Measurements from ENCODE around the gene RABGAP1L.

The RABGAP1L gene

GRCh38 chr1:174160603-174161002 lies 1.3 kb downstream of the RABGAP1L start:
- H3K27me3 ChIP-seq (ENCODE audit: low read length): no peaks in the 10 kb centered on the region
- H3K9me2 ChIP-seq (replicated peaks; ENCODE audit: insufficient read depth, low read length): no peaks in the 10 kb centered on the region
- H3K27ac ChIP-seq (ENCODE audit: low read depth, low read length): no peak overlapping the region
- H3K4me3 ChIP-seq (ENCODE audit: insufficient read depth, low read length, poor library complexity, severe bottlenecking): peak overlapping the region; percentile 95
- peaks cover 8% of the 10 kb centered on the region; the same call in 1 of the 2 replicates for H4K20me1 ChIP-seq (ENCODE audit: low read depth, low read length)
- 0 out of 2 replicates have a peak, but pooled peaks cover 3% of the 10 kb centered on the region for H3K36me3 ChIP-seq (ENCODE audit: low read length)
- H3K9me3 ChIP-seq (ENCODE audit: insufficient read depth, low read length): no peaks in the 10 kb centered on the region
- H3K4me2 ChIP-seq (ENCODE audit: low read depth, low read length, poor library complexity, severe bottlenecking): peak overlapping the region; percentile 83
- H3K9ac ChIP-seq (ENCODE audit: low read length): peak overlapping the region; percentile 96
- peaks cover 32% of the 10 kb centered on the region for H3K79me2 ChIP-seq (ENCODE audit: insufficient read depth, low read length)
- H2AFZ ChIP-seq (ENCODE audit: low read depth, low read length, severe bottlenecking): no peak overlapping the region
- peaks cover 18% of the 10 kb centered on the region; the same call in 1 of the 2 replicates for H3F3A ChIP-seq (ENCODE audit: insufficient read depth)
- no peak for TF ChIP-seq EZH2phosphoT487 (conservative IDR thresholded peaks at IDR 0.05; ENCODE audit: low read length)
- TF ChIP-seq, protein P1, sequence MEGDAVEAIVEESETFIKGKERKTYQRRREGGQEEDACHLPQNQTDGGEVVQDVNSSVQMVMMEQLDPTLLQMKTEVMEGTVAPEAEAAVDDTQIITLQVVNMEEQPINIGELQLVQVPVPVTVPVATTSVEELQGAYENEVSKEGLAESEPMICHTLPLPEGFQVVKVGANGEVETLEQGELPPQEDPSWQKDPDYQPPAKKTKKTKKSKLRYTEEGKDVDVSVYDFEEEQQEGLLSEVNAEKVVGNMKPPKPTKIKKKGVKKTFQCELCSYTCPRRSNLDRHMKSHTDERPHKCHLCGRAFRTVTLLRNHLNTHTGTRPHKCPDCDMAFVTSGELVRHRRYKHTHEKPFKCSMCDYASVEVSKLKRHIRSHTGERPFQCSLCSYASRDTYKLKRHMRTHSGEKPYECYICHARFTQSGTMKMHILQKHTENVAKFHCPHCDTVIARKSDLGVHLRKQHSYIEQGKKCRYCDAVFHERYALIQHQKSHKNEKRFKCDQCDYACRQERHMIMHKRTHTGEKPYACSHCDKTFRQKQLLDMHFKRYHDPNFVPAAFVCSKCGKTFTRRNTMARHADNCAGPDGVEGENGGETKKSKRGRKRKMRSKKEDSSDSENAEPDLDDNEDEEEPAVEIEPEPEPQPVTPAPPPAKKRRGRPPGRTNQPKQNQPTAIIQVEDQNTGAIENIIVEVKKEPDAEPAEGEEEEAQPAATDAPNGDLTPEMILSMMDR (IDR thresholded peaks at IDR 0.05; ENCODE audit: insufficient read depth, low read length, poor library complexity, severe bottlenecking): no peak

GRCh38 chr1:174161813-174162212 lies 2.5 kb downstream of the RABGAP1L start:
- no peak overlapping the region for H3K4me3 ChIP-seq (ENCODE audit: insufficient read depth, low read length, poor library complexity, severe bottlenecking)
- peaks cover 8% of the 10 kb centered on the region; the same call in 1 of the 2 replicates for H4K20me1 ChIP-seq (ENCODE audit: low read depth, low read length)
- peaks cover 32% of the 10 kb centered on the region for H3K79me2 ChIP-seq (ENCODE audit: insufficient read depth, low read length)
- H3K27ac ChIP-seq (ENCODE audit: low read depth, low read length): no peak overlapping the region
- no peaks in the 10 kb centered on the region for H3K9me3 ChIP-seq (ENCODE audit: insufficient read depth, low read length)
- H3K27me3 ChIP-seq (ENCODE audit: low read length): no peaks in the 10 kb centered on the region
- H3F3A ChIP-seq (ENCODE audit: insufficient read depth): peaks cover 16% of the 10 kb centered on the region; the same call in 1 of the 2 replicates
- 0 out of 2 replicates have a peak, but pooled peaks cover 3% of the 10 kb centered on the region for H3K36me3 ChIP-seq (ENCODE audit: low read length)
- no peaks in the 10 kb centered on the region for H3K9me2 ChIP-seq (replicated peaks; ENCODE audit: insufficient read depth, low read length)
- no peak overlapping the region for H3K9ac ChIP-seq (ENCODE audit: low read length)
- H2AFZ ChIP-seq (ENCODE audit: low read depth, low read length, severe bottlenecking): no peak overlapping the region
- TF ChIP-seq EZH2phosphoT487 (conservative IDR thresholded peaks at IDR 0.05; ENCODE audit: low read length): no peak
- H3K4me2 ChIP-seq (ENCODE audit: low read depth, low read length, poor library complexity, severe bottlenecking): no peak overlapping the region

DNA sequence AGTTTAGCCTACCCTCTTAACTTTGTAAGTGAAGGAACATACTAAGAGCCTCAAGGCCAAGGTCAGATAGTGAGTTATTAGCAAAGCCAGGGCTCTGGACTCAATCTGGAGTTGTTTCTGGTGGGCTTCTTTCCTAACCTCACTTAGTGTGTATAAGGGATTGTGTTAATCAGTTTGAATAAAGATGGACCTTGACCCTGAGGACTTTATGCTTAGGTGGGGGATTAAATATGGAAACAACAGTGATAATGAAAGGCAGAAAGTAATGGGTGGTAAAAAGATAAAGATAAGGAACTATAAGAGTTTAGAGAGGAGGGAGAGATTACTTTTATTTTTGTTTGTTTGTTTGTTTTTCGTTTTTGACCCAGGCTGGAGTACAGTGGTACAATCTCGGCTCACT lies 5.5 kb downstream of the RABGAP1L start:
- Histone ChIP-seq H3F3A (ENCODE audit: insufficient read depth) (peaks cover 6% of the 10 kb centered on the region; the same call in 1 of the 2 replicates), H3K9ac (ENCODE audit: low read length) (no peak overlapping the region), H3K27me3 (ENCODE audit: low read length) (no peaks in the 10 kb centered on the region), H3K36me3 (ENCODE audit: low read length) (0 out of 2 replicates have a peak, but pooled peaks cover 3% of the 10 kb centered on the region), H2AFZ (ENCODE audit: low read depth, low read length, severe bottlenecking) (no peak overlapping the region), H3K4me3 (ENCODE audit: insufficient read depth, low read length, poor library complexity, severe bottlenecking) (no peak overlapping the region), H3K9me3 (ENCODE audit: insufficient read depth, low read length) (no peaks in the 10 kb centered on the region), H4K20me1 (ENCODE audit: low read depth, low read length) (peaks cover 8% of the 10 kb centered on the region; the same call in 1 of the 2 replicates), H3K4me2 (ENCODE audit: low read depth, low read length, poor library complexity, severe bottlenecking) (no peak overlapping the region), H3K9me2 (replicated peaks; ENCODE audit: insufficient read depth, low read length) (no peaks in the 10 kb centered on the region), H3K79me2 (ENCODE audit: insufficient read depth, low read length) (peaks cover 52% of the 10 kb centered on the region), H3K27ac (ENCODE audit: low read depth, low read length) (no peak overlapping the region)
- TF ChIP-seq EZH2phosphoT487 (conservative IDR thresholded peaks at IDR 0.05; ENCODE audit: low read length): no peak
- TF ChIP-seq, protein P1 (IDR thresholded peaks at IDR 0.05; ENCODE audit: insufficient read depth, low read length, poor library complexity, severe bottlenecking): no peak

DNA sequence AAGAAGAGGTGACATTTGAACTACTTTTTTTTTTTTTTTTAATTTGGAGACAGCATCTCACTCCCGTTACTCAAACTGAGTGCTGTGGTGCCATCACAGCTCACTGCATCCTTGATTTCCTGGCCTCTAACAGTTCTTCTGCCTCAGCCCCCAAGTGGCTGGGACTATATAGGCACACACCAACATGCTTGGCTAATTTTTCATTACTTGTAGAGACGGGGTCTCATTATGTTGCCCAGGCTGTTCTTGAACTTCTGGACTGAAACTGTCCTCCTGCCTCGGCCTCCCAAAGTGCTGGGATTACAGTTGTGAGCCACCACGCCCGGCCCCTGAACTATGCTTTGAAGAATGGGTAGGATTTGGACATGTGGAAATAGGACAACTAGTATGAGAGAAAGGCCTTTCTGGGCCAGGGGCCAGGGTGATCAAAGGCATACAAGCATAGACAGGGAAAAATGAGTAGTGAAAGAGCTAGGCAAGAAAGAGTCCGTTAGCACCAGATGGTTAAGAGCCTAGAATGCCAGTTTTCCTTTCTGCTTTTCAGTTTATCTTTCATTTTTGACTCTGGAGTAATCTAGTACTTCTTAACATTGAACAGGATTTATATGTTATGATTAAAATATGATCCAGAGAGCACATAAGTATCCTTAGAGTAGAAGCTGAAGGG lies 6.3 kb downstream of the RABGAP1L start:
- H3K4me3 ChIP-seq (ENCODE audit: insufficient read depth, low read length, poor library complexity, severe bottlenecking): no peak overlapping the region
- 0 out of 2 replicates have a peak, but pooled peaks cover 2% of the 10 kb centered on the region for H3K36me3 ChIP-seq (ENCODE audit: low read length)
- H2AFZ ChIP-seq (ENCODE audit: low read depth, low read length, severe bottlenecking): no peak overlapping the region
- H3K9me2 ChIP-seq (replicated peaks; ENCODE audit: insufficient read depth, low read length): no peaks in the 10 kb centered on the region
- no peak for TF ChIP-seq EZH2phosphoT487 (conservative IDR thresholded peaks at IDR 0.05; ENCODE audit: low read length)
- TF ChIP-seq, protein P1 (IDR thresholded peaks at IDR 0.05; ENCODE audit: insufficient read depth, low read length, poor library complexity, severe bottlenecking): no peak
- H3K79me2 ChIP-seq (ENCODE audit: insufficient read depth, low read length): peaks cover 44% of the 10 kb centered on the region
- no peak overlapping the region for H3K9ac ChIP-seq (ENCODE audit: low read length)
- H4K20me1 ChIP-seq (ENCODE audit: low read depth, low read length): peaks cover 6% of the 10 kb centered on the region; the same call in 1 of the 2 replicates
- H3K9me3 ChIP-seq (ENCODE audit: insufficient read depth, low read length): no peaks in the 10 kb centered on the region
- peaks cover 3% of the 10 kb centered on the region; the same call in 1 of the 2 replicates for H3F3A ChIP-seq (ENCODE audit: insufficient read depth)
- no peak overlapping the region for H3K4me2 ChIP-seq (ENCODE audit: low read depth, low read length, poor library complexity, severe bottlenecking)
- H3K27me3 ChIP-seq (ENCODE audit: low read length): no peaks in the 10 kb centered on the region
- H3K27ac ChIP-seq (ENCODE audit: low read depth, low read length): no peak overlapping the region
